Putamen (tissue), 1 donor: ENCODE results near the gene TLL2.
"Not testable (repeated sequence)": the region's sequence is repeated elsewhere in the genome, so short reads cannot be mapped to it uniquely, and the experiment has no call there.

Source experiments
- DNase-seq: peaks from one replicate; pipeline ENCODE4 v3.0.0-alpha.2; 2016; ENCODE audit warnings: low spot score

Gene TLL2

GRCh38 chr10:96513698-96514561 is at the start of gene TLL2:
Gene TLL2 (minus strand): TSS chr10:96513926. CDS start chr10:96513685, 241 bp downstream.
- DNase-seq, result peak; percentile 86

GRCh38 chr10:96560966-96561887 is 47.5 kb upstream of the TLL2 start:
- DNase-seq, result peak; percentile 53

DNA sequence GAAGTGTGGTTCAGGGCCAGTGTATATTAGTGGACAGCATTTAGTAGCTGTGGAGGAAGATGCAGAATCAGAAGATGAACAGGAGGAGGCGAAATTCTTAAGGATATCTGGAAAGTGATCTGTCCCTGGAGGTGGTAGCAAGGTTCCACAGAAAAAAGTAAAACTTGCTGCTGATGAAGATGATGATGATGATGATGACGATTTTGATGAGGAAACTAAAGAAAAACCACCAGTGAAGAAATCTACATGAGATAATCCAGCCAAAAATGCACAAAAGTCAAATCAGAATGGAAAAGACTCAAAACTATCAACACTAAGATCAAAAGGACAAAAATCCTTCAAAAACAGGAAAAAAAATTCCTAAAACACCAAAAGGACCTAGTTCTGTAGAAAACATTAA is 46.8 kb upstream of the TLL2 start:
- no peak for DNase-seq

DNA sequence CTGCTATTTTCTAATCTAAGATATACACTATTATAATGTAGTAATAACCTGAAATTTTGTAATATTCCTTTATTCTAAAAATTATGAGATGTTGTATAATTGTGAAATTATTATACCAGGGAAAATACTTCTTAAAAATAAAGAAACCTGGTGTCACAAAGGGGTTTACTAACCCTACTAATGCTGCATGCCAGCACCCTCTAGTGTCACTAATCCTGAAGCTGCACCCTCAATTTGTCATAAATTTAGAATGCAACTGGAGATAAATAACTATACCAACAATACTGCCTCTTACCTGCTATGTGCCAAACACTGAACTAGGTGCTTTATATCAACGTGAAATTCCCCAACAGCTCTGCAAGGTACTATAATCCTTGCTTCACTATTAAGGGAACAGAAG is 42.3 kb upstream of the TLL2 start:
- DNase-seq, result peak; percentile 9

GRCh38 chr10:96555330-96555729 is 41.6 kb upstream of the TLL2 start:
- no peak for DNase-seq

- no peak for DNase-seq
Observed at GRCh38 chr10:96548589-96548988, 34.9 kb upstream of the TLL2 start.

GRCh38 chr10:96545558-96545957 is 31.8 kb upstream of the TLL2 start:
- not testable (repeated sequence) for DNase-seq

DNA sequence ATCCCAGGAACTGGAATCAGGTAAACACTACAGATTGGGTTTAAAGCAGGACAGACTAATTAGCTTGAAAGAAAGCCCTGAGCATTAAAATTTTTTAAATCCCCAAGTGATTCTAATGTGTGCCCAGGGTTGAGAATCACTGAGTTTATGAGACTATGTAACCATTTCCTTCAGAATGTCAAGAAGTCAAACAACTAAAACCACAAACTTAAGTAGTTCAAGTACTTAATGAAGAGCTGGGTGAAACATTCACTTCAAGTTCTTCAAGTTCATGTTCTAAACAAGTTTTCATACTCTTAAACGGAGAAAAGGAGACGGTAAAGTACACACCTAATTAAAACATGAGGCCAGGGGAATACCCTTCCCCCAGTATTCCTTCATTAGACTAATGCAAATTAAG is 28.2 kb upstream of the TLL2 start:
- DNase-seq, result no peak

DNA sequence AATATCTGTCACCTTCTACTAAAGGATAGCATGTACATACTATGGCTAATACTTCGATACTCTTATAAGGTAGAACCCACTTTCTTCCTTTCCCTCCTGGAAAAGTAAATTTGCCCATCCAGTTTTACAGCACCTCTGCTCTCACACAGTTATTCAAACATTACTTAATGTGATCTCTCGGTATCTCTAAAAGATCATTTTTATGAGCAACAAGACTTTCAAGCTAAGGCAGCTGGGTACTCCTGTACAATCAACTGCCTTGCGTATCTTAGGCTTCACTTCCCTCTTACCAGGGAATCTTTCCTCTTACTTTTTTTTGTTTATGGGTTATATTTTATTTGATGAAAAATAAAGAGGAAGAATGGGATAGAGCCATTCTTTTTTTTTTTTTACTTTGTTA is 26.5 kb upstream of the TLL2 start:
- no peak for DNase-seq

GRCh38 chr10:96538683-96539082 is 25.0 kb upstream of the TLL2 start:
- DNase-seq, result no peak

DNA sequence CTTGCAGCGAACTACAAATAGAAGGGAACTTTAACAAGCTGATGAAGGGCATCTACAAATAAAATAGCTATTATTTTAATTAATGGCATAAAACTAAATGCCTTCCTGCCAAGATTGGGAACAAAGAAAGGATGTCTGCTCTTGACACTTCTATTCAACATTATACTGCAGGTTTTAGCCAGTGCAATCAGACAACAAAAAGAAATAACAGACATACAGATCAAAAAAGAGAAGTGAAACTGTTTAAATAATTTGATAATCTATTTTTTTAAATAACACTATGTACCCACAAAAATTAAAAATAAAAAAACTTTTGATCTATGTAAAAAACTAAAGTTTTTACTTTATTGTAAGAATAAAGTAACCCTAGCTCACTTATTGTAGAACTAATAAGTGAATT is 22.4 kb upstream of the TLL2 start:
- no peak for DNase-seq

DNA sequence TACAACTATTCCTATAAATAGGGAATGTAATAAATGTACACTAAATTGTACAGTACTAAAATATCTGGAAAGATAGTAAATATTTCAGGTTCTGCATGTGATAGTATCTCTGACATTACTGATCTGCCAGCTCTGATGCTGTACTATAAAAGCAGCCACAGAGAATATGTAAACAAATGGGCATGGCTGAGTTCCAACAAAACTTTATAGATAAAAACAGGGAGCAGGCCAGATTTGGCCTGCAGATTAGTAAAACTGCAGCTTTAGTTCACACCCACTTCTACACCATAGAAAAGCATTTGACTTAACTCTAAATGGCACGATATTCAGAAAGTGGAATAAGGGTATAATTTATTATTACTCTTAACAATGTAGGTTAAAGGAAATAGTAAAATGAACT is 18.8 kb upstream of the TLL2 start:
- DNase-seq, result no peak

- DNase-seq, result no peak
Observed at GRCh38 chr10:96529634-96530279, 16.0 kb upstream of the TLL2 start.

DNA sequence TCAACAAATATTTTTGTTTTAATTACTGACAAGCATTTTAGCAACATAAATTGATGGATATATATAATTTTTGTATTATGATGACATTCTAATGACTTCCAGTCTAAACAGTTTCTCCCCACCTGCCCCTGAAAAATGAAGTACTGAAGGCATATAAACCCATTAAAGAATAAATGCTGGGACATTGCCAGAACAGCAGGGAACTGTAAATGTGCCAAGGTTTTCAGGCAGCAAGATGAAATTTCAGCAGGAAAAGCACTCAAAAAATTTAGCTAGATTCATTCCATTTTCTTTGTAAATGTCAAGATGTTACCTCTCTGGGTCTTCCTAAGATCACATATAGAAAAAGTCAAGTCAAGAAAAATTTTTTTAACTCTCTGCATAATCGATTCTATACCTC is 11.0 kb upstream of the TLL2 start:
- no peak for DNase-seq

GRCh38 chr10:96517284-96517683 is 3.6 kb upstream of the TLL2 start:
- DNase-seq, result no peak

DNA sequence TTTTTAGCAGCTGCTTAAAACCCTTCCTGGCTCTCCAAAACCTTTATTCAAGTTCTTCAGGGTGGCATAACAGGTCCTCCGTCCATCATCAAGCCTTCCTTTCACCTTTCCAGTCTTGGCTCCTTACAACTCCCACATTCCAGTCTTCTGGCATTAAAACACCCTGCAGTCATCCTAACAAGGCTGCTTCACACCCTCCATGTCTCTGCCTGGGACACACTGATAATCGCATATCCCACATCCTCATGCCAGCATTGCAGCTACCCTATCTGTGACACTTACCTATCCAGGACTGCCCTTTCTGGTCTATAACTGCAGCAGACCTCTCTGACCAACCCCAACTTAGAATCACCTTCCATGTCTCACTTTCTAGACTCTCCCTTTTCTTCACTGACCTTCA is 2.6 kb upstream of the TLL2 start:
- DNase-seq, result no peak

- DNase-seq, result no peak
Observed at GRCh38 chr10:96513305-96513697, 425 bp downstream of the TLL2 start.

GRCh38 chr10:96512524-96513304 is 1.0 kb downstream of the TLL2 start:
- DNase-seq, result no peak

DNA sequence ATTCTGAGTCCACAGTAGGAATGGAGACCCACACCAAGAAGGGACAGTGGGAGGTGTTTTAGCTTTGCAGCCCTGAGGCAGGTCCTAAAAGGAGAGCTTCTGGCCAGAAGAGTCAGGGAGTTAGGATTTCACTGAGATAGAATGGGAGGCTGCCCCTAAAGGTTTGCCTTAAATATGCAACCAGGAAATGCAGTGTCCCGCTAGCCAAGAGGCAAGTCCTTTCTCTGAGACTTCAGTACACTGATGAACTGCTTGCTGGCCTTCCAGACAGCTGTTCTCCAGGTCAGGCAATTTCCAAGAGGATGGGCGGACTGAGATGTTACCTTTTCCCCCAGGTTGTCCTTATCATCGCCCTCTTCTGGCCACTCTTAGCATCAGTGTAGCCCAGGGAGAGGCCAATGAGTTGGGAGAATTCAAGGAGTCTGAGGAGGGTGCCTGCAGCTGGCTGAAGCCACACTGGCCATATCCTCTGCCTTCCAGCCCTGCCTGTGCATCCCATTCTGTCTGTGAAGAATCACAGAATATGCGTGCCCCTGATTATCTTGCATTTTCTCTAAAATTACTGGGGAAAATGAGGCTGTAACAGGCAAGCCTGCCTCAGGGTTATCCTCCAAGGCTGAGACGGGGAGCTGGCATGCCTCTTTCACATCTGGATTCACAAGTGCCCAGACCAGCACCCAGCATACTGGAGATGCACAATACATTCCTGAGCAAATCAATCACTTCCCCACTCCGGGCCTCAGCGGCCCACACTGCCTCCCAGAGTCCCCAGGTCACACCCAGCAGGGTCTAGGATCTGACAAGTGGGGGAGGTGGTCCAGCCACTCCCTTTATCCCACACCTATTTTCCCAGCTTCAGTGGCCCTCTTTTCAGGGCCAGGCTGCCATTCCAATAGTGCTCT is 2.4 kb downstream of the TLL2 start:
- DNase-seq, result no peak

- DNase-seq, result no peak
Observed at GRCh38 chr10:96509017-96509641, 4.6 kb downstream of the TLL2 start.
